ENCODE data around the gene UBL4B. TPM values are rescaled to one million over a fixed set of nuclear protein-coding genes. Genes with fewer than 3 reads are reported as not detected.

Gene UBL4B
- total and polyA plus RNA-seq, 4 experiments from 2014 or later: not detected

GRCh38 chr1:110136911-110137310 lies 24.7 kb downstream of the UBL4B start:
- Mint-ChIP-seq H3K27me3 (peaks cover 39 to 48% of the 10 kb centered on the region in 2 donors), H3K9me3 (no peaks in the 10 kb centered on the region), H3K4me1 (peaks cover 8 to 14% (median 10%) of the 10 kb centered on the region in 4 donors), H3K27ac (no peak overlapping the region), H3K4me3 (no peak overlapping the region), H3K36me3 (no peaks in the 10 kb centered on the region)
- no peaks in the 10 kb centered on the region for H3K27me3 ChIP-seq (ENCODE audit: insufficient read depth, low read length)
- intact Hi-C loops (cut with micrococcal nuclease): no loop called here
- ChIA-PET POLR2A (ENCODE audit: partially characterized antibody) (no interaction called here), CTCF (ENCODE audit: partially characterized antibody) (no interaction called here)
- no peak overlapping the region for H3K4me3 ChIP-seq (ENCODE audit: low read length in 2 of 2)
- no peaks in the 10 kb centered on the region for H3K9me3 ChIP-seq (ENCODE audit: control insufficient read depth in 1 of 2, low read length in 2 of 2)
- DNase-seq: peak; percentile 12 to 49 (median 22)
- H3K36me3 ChIP-seq (ENCODE audit: insufficient read depth, low read length): no peaks in the 10 kb centered on the region
- peaks cover 5% of the 10 kb centered on the region for H3K4me1 ChIP-seq (ENCODE audit: insufficient read depth, low read length)
- no peak overlapping the region for H3K27ac ChIP-seq (ENCODE audit: low read depth, low read length)

GRCh38 chr1:110138956-110139355 lies 26.7 kb downstream of the UBL4B start:
- H3K27ac Mint-ChIP-seq: no peak overlapping the region
- Histone ChIP-seq H3K9me3 (ENCODE audit: control insufficient read depth in 1 of 2, low read length in 2 of 2) (no peaks in the 10 kb centered on the region), H3K27ac (ENCODE audit: low read depth, low read length) (no peak overlapping the region), H3K4me3 (ENCODE audit: low read length in 2 of 2) (no peak overlapping the region), H3K4me1 (ENCODE audit: insufficient read depth, low read length) (peaks cover 5% of the 10 kb centered on the region), H3K36me3 (ENCODE audit: insufficient read depth, low read length) (no peaks in the 10 kb centered on the region), H3K27me3 (ENCODE audit: insufficient read depth, low read length) (no peaks in the 10 kb centered on the region)
- intact Hi-C loops (cut with micrococcal nuclease): no loop called here
- CTCF ChIA-PET (ENCODE audit: partially characterized antibody): no interaction called here
- H3K4me1 Mint-ChIP-seq: peaks cover 8 to 14% (median 10%) of the 10 kb centered on the region in 4 donors
- no peak for DNase-seq
- no peak overlapping the region for H3K4me3 Mint-ChIP-seq
- H3K27me3 Mint-ChIP-seq: peaks cover 34 to 43% of the 10 kb centered on the region in 2 donors
- POLR2A ChIA-PET (ENCODE audit: partially characterized antibody): no interaction called here
- no peaks in the 10 kb centered on the region for H3K9me3 Mint-ChIP-seq
- no peaks in the 10 kb centered on the region for H3K36me3 Mint-ChIP-seq

DNA sequence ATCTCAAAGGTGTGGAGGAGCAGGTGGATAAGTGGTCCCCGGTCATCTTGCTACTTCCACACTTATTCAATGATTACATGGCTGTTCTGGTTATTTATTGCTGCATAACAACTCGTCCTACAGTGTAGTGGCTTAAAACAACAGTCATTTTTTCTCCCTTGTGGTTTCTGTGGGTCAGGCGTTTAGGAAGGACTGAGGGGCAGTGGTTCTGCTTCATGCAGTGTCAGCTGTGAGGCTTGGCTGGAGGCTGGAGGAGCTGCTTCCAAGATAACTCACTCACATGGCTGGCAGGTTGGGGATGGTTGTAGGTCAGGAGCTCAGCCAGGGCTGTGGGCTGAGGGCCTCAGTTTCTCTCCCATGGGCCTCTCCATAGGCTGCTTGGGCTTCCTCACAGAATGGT lies 32.1 kb downstream of the UBL4B start:
- Histone ChIP-seq H3K4me3 (ENCODE audit: low read length in 2 of 2) (no peak overlapping the region), H3K36me3 (ENCODE audit: insufficient read depth, low read length) (no peaks in the 10 kb centered on the region), H3K9me3 (ENCODE audit: control insufficient read depth in 1 of 2, low read length in 2 of 2) (no peaks in the 10 kb centered on the region), H3K27ac (ENCODE audit: low read depth, low read length) (no peak overlapping the region), H3K27me3 (ENCODE audit: insufficient read depth, low read length) (no peaks in the 10 kb centered on the region), H3K4me1 (ENCODE audit: insufficient read depth, low read length) (no peaks in the 10 kb centered on the region)
- Mint-ChIP-seq H3K36me3 (no peaks in the 10 kb centered on the region), H3K27me3 (peaks cover 17% of the 10 kb centered on the region in 2 donors), H3K4me3 (no peak overlapping the region), H3K9me3 (no peaks in the 10 kb centered on the region), H3K27ac (no peak overlapping the region), H3K4me1 (peaks cover 0 to 2% (median 0%) of the 10 kb centered on the region in 4 donors)
- intact Hi-C loops (cut with micrococcal nuclease): no loop called here
- POLR2A ChIA-PET (ENCODE audit: partially characterized antibody): no interaction called here
- CTCF ChIA-PET (ENCODE audit: partially characterized antibody): no interaction called here
- DNase-seq: no peak

DNA sequence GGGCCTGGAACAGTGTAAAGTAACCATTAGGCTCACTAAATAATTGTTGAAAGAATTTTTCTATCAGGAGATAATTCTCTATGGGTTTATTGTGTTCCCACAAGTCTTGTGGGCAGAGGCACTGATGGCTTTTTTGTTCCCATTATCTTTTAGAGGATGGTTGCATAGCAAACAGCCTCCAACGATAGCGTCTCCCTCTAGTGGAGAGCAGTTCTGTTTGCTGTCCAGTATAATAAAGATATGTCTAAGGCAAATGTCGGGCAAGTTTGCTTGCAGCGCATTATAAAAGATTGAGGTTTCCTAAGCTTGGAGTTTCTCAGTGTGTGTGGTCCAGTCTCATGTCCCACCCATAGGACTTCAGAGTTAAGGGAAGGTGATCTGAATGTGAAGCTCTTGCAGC lies 36.7 kb downstream of the UBL4B start:
- no peaks in the 10 kb centered on the region for H3K4me1 ChIP-seq (ENCODE audit: insufficient read depth, low read length)
- no peaks in the 10 kb centered on the region for H3K36me3 Mint-ChIP-seq
- no peak overlapping the region for H3K4me3 ChIP-seq (ENCODE audit: low read length in 2 of 2)
- no peak overlapping the region for H3K27ac Mint-ChIP-seq
- POLR2A ChIA-PET (ENCODE audit: partially characterized antibody): no interaction called here
- H3K27me3 ChIP-seq (ENCODE audit: insufficient read depth, low read length): peaks cover 16% of the 10 kb centered on the region
- H3K4me1 Mint-ChIP-seq: peaks cover 2 to 8% (median 2%) of the 10 kb centered on the region in 4 donors
- H3K27ac ChIP-seq (ENCODE audit: low read depth, low read length): no peak overlapping the region
- H3K27me3 Mint-ChIP-seq: peaks cover 30 to 37% of the 10 kb centered on the region in 2 donors
- no peaks in the 10 kb centered on the region for H3K9me3 ChIP-seq (ENCODE audit: control insufficient read depth in 1 of 2, low read length in 2 of 2)
- CTCF ChIA-PET (ENCODE audit: partially characterized antibody): no interaction called here
- no peak for DNase-seq
- peaks cover 0 to 2% (median 0%) of the 10 kb centered on the region in 8 donors for H3K9me3 Mint-ChIP-seq
- intact Hi-C loops (cut with micrococcal nuclease): no loop called here
- no peak overlapping the region for H3K4me3 Mint-ChIP-seq
- no peaks in the 10 kb centered on the region for H3K36me3 ChIP-seq (ENCODE audit: insufficient read depth, low read length)

DNA sequence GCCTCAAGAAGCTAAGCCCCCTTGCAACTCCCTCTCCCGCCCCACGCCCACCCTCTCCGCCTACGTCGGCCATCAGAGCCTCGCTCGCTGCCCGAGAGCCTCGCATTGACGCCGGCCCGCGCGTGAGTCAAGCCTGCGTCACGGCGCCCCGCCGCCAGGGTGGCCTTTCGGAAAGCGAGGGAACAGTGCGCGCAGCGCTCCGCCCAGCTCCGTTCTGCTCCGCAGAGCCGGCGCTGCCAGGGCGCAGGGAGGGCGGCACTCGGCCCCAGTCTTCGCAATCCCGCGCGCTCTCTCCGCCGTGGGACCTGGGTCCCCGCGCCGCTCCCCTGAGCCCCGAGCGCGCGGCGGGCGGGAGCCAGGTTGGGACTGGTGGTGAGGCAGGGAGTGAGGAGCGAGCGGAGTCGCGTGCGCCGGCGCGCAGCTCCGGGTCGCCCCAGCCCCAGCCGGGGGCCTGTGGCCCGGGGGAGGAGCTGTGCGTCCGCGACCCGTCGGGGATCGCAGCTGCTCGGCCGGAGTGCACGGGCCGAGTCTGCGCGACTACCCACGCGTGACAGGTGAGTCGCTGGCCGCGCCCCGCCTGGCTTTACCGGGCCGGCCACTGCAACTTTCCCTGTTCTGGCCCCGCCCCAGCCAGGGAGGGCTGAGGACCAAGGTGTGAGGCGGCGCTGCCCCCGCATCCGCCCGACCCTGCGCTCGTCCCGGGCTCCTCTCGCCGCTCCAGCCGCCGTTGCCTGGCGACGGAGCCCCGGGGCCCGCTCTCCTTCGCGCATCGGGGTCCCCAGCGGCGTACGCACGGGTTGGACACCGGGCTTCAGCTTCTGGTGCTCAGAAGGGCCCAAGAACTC lies 38.3 kb downstream of the UBL4B start, which contains the start of gene SLC6A17:
SLC6A17 (plus strand) TSS at position 165 of the 845 bp plus-strand sequence. CDS start 16,436 bp downstream, outside the sequence.
- ChIA-PET CTCF (ENCODE audit: partially characterized antibody) (no interaction called here), POLR2A (ENCODE audit: partially characterized antibody) (no interaction called here)
- no peak within 1 kb of the TSS for H3K4me3 ChIP-seq (ENCODE audit: low read length in 2 of 2)
- H3K27ac ChIP-seq (ENCODE audit: low read depth, low read length): no peak within 1 kb of the TSS
- H3K4me1 ChIP-seq (ENCODE audit: insufficient read depth, low read length): no peaks in the 10 kb centered on the region
- peaks cover 2 to 8% (median 2%) of the 10 kb centered on the region in 4 donors for H3K4me1 Mint-ChIP-seq
- H3K27me3 ChIP-seq (ENCODE audit: insufficient read depth, low read length): peaks cover 16% of the 10 kb centered on the region
- peaks cover 38 to 43% of the 10 kb centered on the region in 2 donors for H3K27me3 Mint-ChIP-seq
- H3K36me3 Mint-ChIP-seq: no peaks in the 10 kb centered on the region
- H3K27ac Mint-ChIP-seq: no peak within 1 kb of the TSS
- no peak for DNase-seq
- H3K9me3 ChIP-seq (ENCODE audit: control insufficient read depth in 1 of 2, low read length in 2 of 2): no peaks in the 10 kb centered on the region
- H3K9me3 Mint-ChIP-seq: peaks cover 0 to 2% (median 0%) of the 10 kb centered on the region in 8 donors
- peak within 1 kb of the TSS in 3 of 8 donors; percentile 24 to 76 (median 41) for H3K4me3 Mint-ChIP-seq
- H3K36me3 ChIP-seq (ENCODE audit: insufficient read depth, low read length): no peaks in the 10 kb centered on the region
- intact Hi-C loops (cut with micrococcal nuclease): no loop called here

- Histone ChIP-seq H3K36me3 (ENCODE audit: insufficient read depth, low read length) (no peaks in the 10 kb centered on the region), H3K4me1 (ENCODE audit: insufficient read depth, low read length) (no peaks in the 10 kb centered on the region), H3K9me3 (ENCODE audit: control insufficient read depth in 1 of 2, low read length in 2 of 2) (no peaks in the 10 kb centered on the region), H3K4me3 (ENCODE audit: low read length in 2 of 2) (no peak overlapping the region), H3K27me3 (ENCODE audit: insufficient read depth, low read length) (peaks cover 16% of the 10 kb centered on the region), H3K27ac (ENCODE audit: low read depth, low read length) (no peak overlapping the region)
- Mint-ChIP-seq H3K4me1 (peaks cover 2 to 8% (median 2%) of the 10 kb centered on the region in 4 donors), H3K36me3 (no peaks in the 10 kb centered on the region), H3K27me3 (peaks cover 40 to 45% of the 10 kb centered on the region in 2 donors), H3K9me3 (peaks cover 0 to 2% (median 0%) of the 10 kb centered on the region in 8 donors), H3K27ac (no peak overlapping the region), H3K4me3 (peak overlapping the region in 1 of 8 donors; percentile 24)
- intact Hi-C loops (cut with micrococcal nuclease): no loop called here
- no peak for DNase-seq
- ChIA-PET CTCF (ENCODE audit: partially characterized antibody) (no interaction called here), POLR2A (ENCODE audit: partially characterized antibody) (no interaction called here)
Observed at GRCh38 chr1:110151175-110151669, 39.0 kb downstream of the UBL4B start.

- ChIA-PET CTCF (ENCODE audit: partially characterized antibody) (interaction anchor here (1.4 kb wide), 1 partner anchor 16 kb away, joined by 3 read pairs; no protein-coding TSS in a partner anchor), POLR2A (ENCODE audit: partially characterized antibody) (interaction anchor here (0.6 kb wide), 1 partner anchor 9 kb away, joined by 3 read pairs; no protein-coding TSS in a partner anchor)
- Mint-ChIP-seq H3K9me3 (peaks cover 0 to 7% (median under 1%) of the 10 kb centered on the region in 8 donors), H3K4me1 (peaks cover 2 to 8% (median 2%) of the 10 kb centered on the region in 4 donors), H3K27me3 (peaks cover 49 to 54% of the 10 kb centered on the region in 2 donors), H3K4me3 (no peak overlapping the region), H3K27ac (no peak overlapping the region), H3K36me3 (no peaks in the 10 kb centered on the region)
- Histone ChIP-seq H3K9me3 (ENCODE audit: control insufficient read depth in 1 of 2, low read length in 2 of 2) (no peaks in the 10 kb centered on the region), H3K27me3 (ENCODE audit: insufficient read depth, low read length) (peaks cover 20% of the 10 kb centered on the region), H3K27ac (ENCODE audit: low read depth, low read length) (no peak overlapping the region), H3K4me3 (ENCODE audit: low read length in 2 of 2) (no peak overlapping the region), H3K4me1 (ENCODE audit: insufficient read depth, low read length) (no peaks in the 10 kb centered on the region), H3K36me3 (ENCODE audit: insufficient read depth, low read length) (no peaks in the 10 kb centered on the region)
- no peak for DNase-seq
- intact Hi-C loops (cut with micrococcal nuclease): no loop called here
Observed at GRCh38 chr1:110152133-110152785, 40.0 kb downstream of the UBL4B start.

Data from CD4-positive, alpha-beta memory T cell (primary cell).